Trophoblast cell (in vitro differentiated cells and primary cell): Measurements from ENCODE around the gene HOXA2.
A peak's percentile ranks its signal among the peaks of the same experiment; 100 is the strongest.

ENCODE experiments used
- DNase-seq, 2 donors: peaks; one replicate each; pipeline ENCODE4 v3.0.0-alpha.2; 2016
- H2AFZ ChIP-seq: 2 replicates; pipeline ENCODE4 v1.6.1; 2013; ENCODE audit warnings: low read length, moderate library complexity, mild to moderate bottlenecking; ENCODE audit not compliant: insufficient read depth, poor library complexity
- H2AK5ac ChIP-seq: 2 replicates; pipeline ENCODE4 v1.6.1; 2013; ENCODE audit warnings: mild to moderate bottlenecking, low read length
- H2BK120ac ChIP-seq: 2 replicates; pipeline ENCODE4 v1.6.1; 2013; ENCODE audit warnings: low read length, mild to moderate bottlenecking, moderate library complexity; ENCODE audit not compliant: insufficient read depth, poor library complexity
- H2BK12ac ChIP-seq: 2 replicates; pipeline ENCODE4 v1.6.1; 2013; ENCODE audit warnings: mild to moderate bottlenecking, low read length, moderate library complexity
- H2BK5ac ChIP-seq: 2 replicates; pipeline ENCODE4 v1.6.1; 2013; ENCODE audit warnings: low read length, low read depth, moderate library complexity, mild to moderate bottlenecking; ENCODE audit not compliant: poor library complexity
- H3K14ac ChIP-seq: 2 replicates; pipeline ENCODE4 v1.6.1; 2013; ENCODE audit warnings: mild to moderate bottlenecking, low read length
- H3K18ac ChIP-seq: 2 replicates; pipeline ENCODE4 v1.6.1; 2013; ENCODE audit warnings: mild to moderate bottlenecking, low read length
- H3K23ac ChIP-seq: 2 replicates; pipeline ENCODE4 v1.6.1; 2013; ENCODE audit warnings: low read length
- H3K27ac ChIP-seq: 2 replicates; pipeline ENCODE4 v1.5.1; 2013; ENCODE audit warnings: low read depth, mild to moderate bottlenecking, inconsistent platforms, low read length, moderate library complexity
- H3K27me3 ChIP-seq: 2 replicates; pipeline ENCODE4 v1.6.1; 2013; ENCODE audit warnings: inconsistent platforms, mild to moderate bottlenecking, low read length, moderate library complexity; ENCODE audit not compliant: insufficient read depth
- H3K36me3 ChIP-seq, 2 experiments: 1 replicate in 1 of 2; 2 replicates in 1 of 2; pipeline ENCODE4 v1.6.1; 2013; ENCODE audit warnings: low read length in 2 of 2, mild to moderate bottlenecking in 2 of 2, moderate library complexity in 1 of 2; ENCODE audit not compliant: insufficient read depth in 2 of 2, control insufficient read depth in 1 of 2
- H3K4ac ChIP-seq: 2 replicates; pipeline ENCODE4 v1.6.1; 2013; ENCODE audit warnings: low read depth, mild to moderate bottlenecking, low read length, moderate library complexity
- H3K4me1 ChIP-seq, 2 experiments: 1 replicate in 1 of 2; 2 replicates in 1 of 2; pipeline ENCODE4 v1.6.1; 2013; ENCODE audit warnings: low read length in 2 of 2, mild to moderate bottlenecking in 2 of 2, moderate library complexity in 1 of 2; ENCODE audit not compliant: insufficient read depth in 2 of 2, control insufficient read depth in 1 of 2
- H3K4me2 ChIP-seq: 2 replicates; pipeline ENCODE4 v1.6.1; 2013; ENCODE audit warnings: inconsistent platforms, mild to moderate bottlenecking, low read length, moderate library complexity
- H3K4me3 ChIP-seq: 2 replicates; pipeline ENCODE4 v1.5.1; 2013; ENCODE audit warnings: mild to moderate bottlenecking, low read depth, low read length, inconsistent platforms
- H3K79me1 ChIP-seq: one replicate; pipeline ENCODE4 v1.6.1; 2013; ENCODE audit warnings: low read length
- H3K79me2 ChIP-seq: 2 replicates; pipeline ENCODE4 v1.6.1; 2013; ENCODE audit warnings: low read length, mild to moderate bottlenecking; ENCODE audit not compliant: control insufficient read depth, insufficient read depth, poor library complexity
- H3K9ac ChIP-seq: 2 replicates; pipeline ENCODE4 v1.6.1; 2013; ENCODE audit warnings: mild to moderate bottlenecking, low read length
- H3K9me3 ChIP-seq: 2 replicates; pipeline ENCODE4 v1.6.1; 2013; ENCODE audit warnings: low read depth, mild to moderate bottlenecking, control low read depth, inconsistent platforms, low read length; ENCODE audit not compliant: insufficient read depth
- H4K12ac ChIP-seq: 2 replicates; pipeline ENCODE4 v1.6.1; 2013; ENCODE audit warnings: low read depth, mild to moderate bottlenecking, low read length, moderate library complexity
- H4K8ac ChIP-seq: 2 replicates; pipeline ENCODE4 v1.6.1; 2013; ENCODE audit warnings: low read depth, mild to moderate bottlenecking, low read length, moderate library complexity
- H4K91ac ChIP-seq: one replicate; pipeline ENCODE4 v1.6.1; 2013; ENCODE audit warnings: low read depth, mild to moderate bottlenecking, low read length, moderate library complexity
- WGBS: extraction: QIAGEN DNeasy Blood & Tissue Kit; methylation state at CpG from one replicate; pipeline ENCODE4 v1.1.7; 2013; ENCODE audit warnings: missing lambda C conversion rate; ENCODE audit not compliant: insufficient read length, insufficient coverage; ENCODE audit errors: extremely low coverage; 5-methylcytosine and 5-hydroxymethylcytosine counted together

HOXA2 gene

DNA sequence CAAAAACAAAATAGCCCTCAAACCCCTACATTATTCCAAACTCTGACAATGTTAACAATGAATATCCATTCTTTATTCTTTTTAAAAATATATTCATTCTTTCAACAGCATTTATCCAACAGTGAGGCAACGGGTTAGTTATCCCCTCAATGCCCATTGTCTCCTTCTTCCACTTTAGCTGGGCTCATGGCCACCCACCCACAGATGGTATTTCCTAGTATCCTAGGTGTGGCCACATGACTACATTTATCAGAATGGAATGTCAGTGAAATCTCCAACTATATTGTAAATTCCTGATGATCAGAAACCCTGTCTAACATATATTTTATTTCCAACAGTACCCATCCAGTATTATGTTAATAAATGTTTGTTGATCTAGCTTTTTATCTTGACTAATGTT is 20.3 kb downstream of the HOXA2 start:
- H3K4me1 ChIP-seq = peaks cover 2 to 6% of the 10 kb centered on the region in 2 experiments

DNA sequence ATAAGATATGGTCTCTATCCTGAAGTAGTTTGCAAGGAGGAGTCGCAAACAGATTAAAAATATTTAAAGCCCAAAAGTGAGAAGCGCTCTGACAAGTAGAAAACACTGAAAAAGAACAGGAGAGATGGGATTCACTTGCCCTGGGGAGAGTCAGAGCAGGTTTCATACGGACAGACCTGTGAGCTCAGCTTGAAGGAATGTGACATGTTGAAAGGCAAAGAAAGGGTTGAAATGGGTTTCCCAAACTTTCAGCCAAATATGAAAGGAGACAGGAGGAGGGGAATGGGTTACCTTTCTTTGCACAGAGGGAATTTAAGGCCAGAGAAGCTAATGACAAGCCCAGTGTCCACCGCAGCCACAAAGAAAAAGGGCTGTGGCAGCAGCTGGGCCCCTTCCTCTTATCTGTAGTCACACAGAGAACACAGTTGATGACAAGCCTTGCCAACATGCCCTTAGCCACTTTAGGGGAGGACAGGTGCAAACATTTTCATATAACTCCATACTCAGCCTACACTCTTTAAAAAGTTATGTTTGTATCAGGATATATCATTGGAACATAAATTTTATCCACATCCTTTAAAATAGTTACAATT is 21.5 kb downstream of the HOXA2 start:
- no peak overlapping the region for H3K18ac ChIP-seq
- H2AFZ ChIP-seq = no peak overlapping the region
- H3K4me2 ChIP-seq = peak overlapping the region; percentile 36
- H3K9me3 ChIP-seq = no peaks in the 10 kb centered on the region
- H3K79me2 ChIP-seq = no peaks in the 10 kb centered on the region
- no peak overlapping the region for H2BK120ac ChIP-seq
- H3K27me3 ChIP-seq = no peaks in the 10 kb centered on the region
- no peak overlapping the region for H4K8ac ChIP-seq
- no peak overlapping the region for H4K12ac ChIP-seq
- peaks cover 2 to 6% of the 10 kb centered on the region in 2 experiments for H3K4me1 ChIP-seq
- H3K14ac ChIP-seq = no peak overlapping the region
- no peak overlapping the region for H2BK5ac ChIP-seq
- H4K91ac ChIP-seq = no peak overlapping the region
- H2BK12ac ChIP-seq = no peak overlapping the region
- no CpG with 5 or more reads among the region's 4 CpGs for WGBS
- H3K4me3 ChIP-seq = no peak overlapping the region
- H3K79me1 ChIP-seq = no peaks in the 10 kb centered on the region
- no peaks in the 10 kb centered on the region for H3K36me3 ChIP-seq
- no peak overlapping the region for H3K27ac ChIP-seq
- H3K9ac ChIP-seq = no peak overlapping the region
- H3K4ac ChIP-seq = no peak overlapping the region
- peak in 1 of 2 donors; percentile 37 for DNase-seq
- no peak overlapping the region for H2AK5ac ChIP-seq
- H3K23ac ChIP-seq = no peak overlapping the region

More for the DNA sequence above, 20.3 kb downstream of the HOXA2 start:
- no peak overlapping the region for H4K12ac ChIP-seq
- no peaks in the 10 kb centered on the region for H3K79me2 ChIP-seq
- H3K14ac ChIP-seq = no peak overlapping the region
- no peaks in the 10 kb centered on the region for H3K36me3 ChIP-seq
- no peaks in the 10 kb centered on the region for H3K79me1 ChIP-seq
- H2BK5ac ChIP-seq = no peak overlapping the region
- H3K4ac ChIP-seq = no peak overlapping the region
- no peak overlapping the region for H3K18ac ChIP-seq
- H2AK5ac ChIP-seq = no peak overlapping the region
- H2BK120ac ChIP-seq = no peak overlapping the region
- no peak overlapping the region for H4K8ac ChIP-seq
- DNase-seq = no peak
- no peaks in the 10 kb centered on the region for H3K9me3 ChIP-seq
- H3K9ac ChIP-seq = no peak overlapping the region
- WGBS = no CpG with 5 or more reads among the region's 1 CpG
- no peak overlapping the region for H3K23ac ChIP-seq
- H3K27me3 ChIP-seq = no peaks in the 10 kb centered on the region
- no peak overlapping the region for H3K4me2 ChIP-seq
- H2AFZ ChIP-seq = no peak overlapping the region
- no peak overlapping the region for H3K27ac ChIP-seq
- no peak overlapping the region for H3K4me3 ChIP-seq
- no peak overlapping the region for H2BK12ac ChIP-seq
- no peak overlapping the region for H4K91ac ChIP-seq

DNA sequence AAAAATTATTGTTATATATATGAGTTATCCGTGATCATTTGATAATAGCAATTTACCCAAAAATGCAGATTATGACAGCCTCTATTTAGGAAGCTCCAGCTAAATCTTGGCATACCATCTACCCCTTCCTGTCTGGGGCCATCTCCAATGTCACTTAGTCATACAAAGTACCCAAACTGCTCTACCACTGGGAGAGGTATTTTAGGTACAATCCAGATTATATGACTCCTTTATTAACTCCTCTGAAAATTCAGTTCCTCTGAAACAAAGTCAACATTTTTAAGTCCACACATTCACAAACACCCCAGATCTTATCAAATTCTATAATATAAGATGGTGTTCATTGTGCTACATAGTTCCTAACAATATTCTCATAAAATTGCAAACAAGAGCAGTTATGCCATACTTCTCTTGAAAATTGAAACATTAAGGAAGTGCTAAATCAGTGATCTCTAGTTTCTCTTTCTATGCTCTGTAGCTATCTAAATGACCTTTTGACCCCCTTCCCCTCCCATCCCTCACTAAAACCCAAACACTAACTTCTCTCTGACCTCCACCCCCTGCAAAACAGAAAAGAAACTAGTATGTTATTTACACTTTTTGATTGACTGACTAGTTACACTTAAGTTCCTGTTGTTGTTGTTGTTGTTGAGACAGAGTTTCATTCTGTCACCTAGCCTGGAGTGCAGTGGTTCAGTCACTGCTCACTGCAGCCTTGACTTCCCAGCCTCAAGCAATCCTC is 23.1 kb downstream of the HOXA2 start:
- Histone ChIP-seq H3K27ac (no peak overlapping the region), H3K4me1 (peaks cover 2 to 6% of the 10 kb centered on the region in 2 experiments)
- no CpG with 5 or more reads among the region's 1 CpG for WGBS

DNA sequence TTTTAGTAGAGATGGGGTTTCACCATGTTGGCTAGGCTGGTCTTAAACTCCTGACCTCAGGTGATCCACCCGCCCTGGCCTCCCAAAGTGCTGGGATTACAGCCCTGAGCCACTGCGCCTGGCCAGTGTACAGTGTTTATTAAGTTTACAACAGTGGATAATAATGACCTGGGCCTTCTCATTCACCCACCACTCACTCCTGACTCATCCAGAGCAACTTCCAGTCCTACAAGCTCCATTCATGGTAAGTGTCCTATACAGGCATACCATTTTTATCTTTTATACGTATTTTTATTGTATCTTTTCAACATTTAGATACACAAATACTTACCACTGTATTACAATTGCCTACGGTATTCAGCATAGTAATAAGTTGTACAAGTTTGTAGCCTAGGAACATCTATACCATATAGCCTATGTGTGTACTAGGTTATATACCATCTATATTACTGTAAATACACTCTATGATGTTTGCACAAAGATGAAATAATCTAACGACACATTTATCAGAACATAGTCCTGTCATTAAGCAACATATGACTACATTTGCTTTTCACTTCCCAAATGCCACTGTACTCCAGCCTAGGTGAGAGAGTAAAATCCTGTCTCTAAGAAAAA is 23.8 kb downstream of the HOXA2 start:
- H3K79me2 ChIP-seq = no peaks in the 10 kb centered on the region
- H3K9ac ChIP-seq = no peak overlapping the region
- no peak overlapping the region for H3K4me3 ChIP-seq
- peaks cover 2 to 6% of the 10 kb centered on the region in 2 experiments for H3K4me1 ChIP-seq
- H3K9me3 ChIP-seq = no peaks in the 10 kb centered on the region
- no peak overlapping the region for H3K18ac ChIP-seq
- no peak overlapping the region for H3K27ac ChIP-seq
- H3K14ac ChIP-seq = no peak overlapping the region
- H3K27me3 ChIP-seq = no peaks in the 10 kb centered on the region
- H3K79me1 ChIP-seq = no peaks in the 10 kb centered on the region
- H2BK12ac ChIP-seq = no peak overlapping the region
- no peak overlapping the region for H4K12ac ChIP-seq
- no peak overlapping the region for H3K4me2 ChIP-seq
- DNase-seq = no peak
- H3K23ac ChIP-seq = no peak overlapping the region
- no peak overlapping the region for H2AK5ac ChIP-seq
- no peak overlapping the region for H2BK5ac ChIP-seq
- H4K91ac ChIP-seq = no peak overlapping the region
- H4K8ac ChIP-seq = no peak overlapping the region
- no peaks in the 10 kb centered on the region for H3K36me3 ChIP-seq
- H3K4ac ChIP-seq = no peak overlapping the region
- H2BK120ac ChIP-seq = no peak overlapping the region
- WGBS = no CpG with 5 or more reads among the region's 5 CpGs
- no peak overlapping the region for H2AFZ ChIP-seq

More for the DNA sequence above, 23.1 kb downstream of the HOXA2 start:
- no peaks in the 10 kb centered on the region for H3K9me3 ChIP-seq
- no peak overlapping the region for H3K14ac ChIP-seq
- H2AK5ac ChIP-seq = no peak overlapping the region
- H3K79me1 ChIP-seq = no peaks in the 10 kb centered on the region
- no peak overlapping the region for H4K91ac ChIP-seq
- no peak overlapping the region for H3K4me2 ChIP-seq
- H2BK12ac ChIP-seq = no peak overlapping the region
- H3K27me3 ChIP-seq = no peaks in the 10 kb centered on the region
- H2AFZ ChIP-seq = no peak overlapping the region
- no peak overlapping the region for H2BK5ac ChIP-seq
- H3K18ac ChIP-seq = no peak overlapping the region
- no peak overlapping the region for H4K8ac ChIP-seq
- H3K36me3 ChIP-seq = no peaks in the 10 kb centered on the region
- no peak overlapping the region for H3K9ac ChIP-seq
- no peak overlapping the region for H4K12ac ChIP-seq
- no peak overlapping the region for H3K4me3 ChIP-seq
- no peak overlapping the region for H2BK120ac ChIP-seq
- no peak overlapping the region for H3K4ac ChIP-seq
- no peak for DNase-seq
- H3K23ac ChIP-seq = no peak overlapping the region
- H3K79me2 ChIP-seq = no peaks in the 10 kb centered on the region
